Activated CD4-positive, alpha-beta T cell treated with anti-CD3 and anti-CD28 coated beads, Interleukin-2, amount 10 ng/mL, durations not matched to agents 7 days and 5 days (primary cell): ENCODE measurements around the gene MTFMT. TPM values are rescaled to one million over a fixed set of nuclear protein-coding genes. Genes with fewer than 3 reads are reported as not detected.
"Not testable (repeated sequence)": the region's sequence is repeated elsewhere in the genome, so short reads cannot be mapped to it uniquely, and the experiment has no call there.

Source experiments
- CTCF ChIA-PET: fragments of 350-600 bp; sonication (Branson Sonifier 250); formaldehyde crosslinking; loops from one replicate; lab custom pipeline; 2021; ENCODE audit warnings: antibody characterized with exemption; lab: Charles Lee
- POLR2A ChIA-PET: fragments of 350-600 bp; sonication (Branson Sonifier 250); formaldehyde crosslinking; loops from one replicate; lab custom pipeline; 2021; ENCODE audit warnings: antibody characterized with exemption; lab: Charles Lee
- DNase-seq: peaks from one replicate; pipeline ENCODE4 v3.0.0-alpha.2; 2020
- H3K27ac Mint-ChIP-seq: one replicate; pipeline ENCODE4 v1.8.0; 2021; ENCODE audit warnings: mild to moderate bottlenecking, moderate library complexity, mixed read lengths
- H3K27me3 Mint-ChIP-seq: one replicate; pipeline ENCODE4 v1.8.0; 2021; ENCODE audit warnings: mixed read lengths
- H3K36me3 Mint-ChIP-seq: one replicate; pipeline ENCODE4 v1.8.0; 2021; ENCODE audit warnings: low read depth, mixed read lengths
- H3K4me1 Mint-ChIP-seq: one replicate; pipeline ENCODE4 v1.8.0; 2021; ENCODE audit warnings: mixed read lengths
- H3K4me3 Mint-ChIP-seq: one replicate; pipeline ENCODE4 v1.8.0; 2021; ENCODE audit warnings: mild to moderate bottlenecking, moderate library complexity, mixed read lengths
- H3K9me3 Mint-ChIP-seq: one replicate; pipeline ENCODE4 v1.8.0; 2021; ENCODE audit warnings: mixed read lengths
- total RNA-seq, 2 experiments: library from RNA; stranded (reverse); gene quantifications; one replicate each; pipeline ENCODE4 v1.2.3, GENCODE V29; 2021

The MTFMT gene
- total RNA-seq = 10 to 100 TPM; 13.7 to 15.9 TPM

GRCh38 chr15:65028921-65029735, at the start of gene MTFMT:
TSS of gene MTFMT (minus strand) at chr15:65029639. CDS start at chr15:65029613, 26 bp downstream.
- Mint-ChIP-seq H3K9me3 (no peaks in the 10 kb centered on the region), H3K4me3 (peak within 1 kb of the TSS; percentile 84), H3K27ac (peak within 1 kb of the TSS; percentile 83), H3K36me3 (peaks cover 21% of the 10 kb centered on the region), H3K27me3 (peaks cover 17% of the 10 kb centered on the region), H3K4me1 (peaks cover 18% of the 10 kb centered on the region)
- DNase-seq = peak; percentile 94
- ChIA-PET CTCF (no interaction called here), POLR2A (no interaction called here)

- Mint-ChIP-seq H3K36me3 (no peaks in the 10 kb centered on the region), H3K27me3 (peaks cover 39% of the 10 kb centered on the region), H3K27ac (no peak overlapping the region), H3K4me1 (peaks cover 15% of the 10 kb centered on the region), H3K4me3 (no peak overlapping the region), H3K9me3 (no peaks in the 10 kb centered on the region)
- POLR2A ChIA-PET = no interaction called here
- peak; percentile 58 for DNase-seq
- CTCF ChIA-PET = interaction anchor here (0.5 to 2.2 kb wide), 9 partner anchors 9 to 1272 kb away, joined by 3 to 12 read pairs (median 3); no protein-coding TSS in a partner anchor
Measured at GRCh38 chr15:65077981-65078352, 48.5 kb upstream of the MTFMT start.

- peaks cover 9% of the 10 kb centered on the region for H3K4me1 Mint-ChIP-seq
- peaks cover 33% of the 10 kb centered on the region for H3K27me3 Mint-ChIP-seq
- H3K4me3 Mint-ChIP-seq = no peak overlapping the region
- no peak for DNase-seq
- H3K36me3 Mint-ChIP-seq = no peaks in the 10 kb centered on the region
- H3K27ac Mint-ChIP-seq = no peak overlapping the region
- POLR2A ChIA-PET = no interaction called here
- CTCF ChIA-PET = interaction anchor here (0.5 to 2.2 kb wide), 9 partner anchors 9 to 596 kb away, joined by 3 to 12 read pairs (median 3); partner anchors contain the start of gene RASL12
- no peaks in the 10 kb centered on the region for H3K9me3 Mint-ChIP-seq
Measured at GRCh38 chr15:65077291-65077980, 48.0 kb upstream of the MTFMT start.

- no peak for DNase-seq
- H3K27ac Mint-ChIP-seq = no peak within 1 kb of the TSS
- ChIA-PET CTCF (interaction anchor here (0.9 to 1.8 kb wide), 5 partner anchors 9 to 42 kb away, joined by 3 to 4 read pairs (median 4); partner anchors contain the start of gene RASL12), POLR2A (no interaction called here)
- peaks cover 29% of the 10 kb centered on the region for H3K27me3 Mint-ChIP-seq
- H3K4me3 Mint-ChIP-seq = no peak within 1 kb of the TSS
- H3K4me1 Mint-ChIP-seq = peaks cover 4% of the 10 kb centered on the region
- H3K36me3 Mint-ChIP-seq = no peaks in the 10 kb centered on the region
- H3K9me3 Mint-ChIP-seq = no peaks in the 10 kb centered on the region
Measured at GRCh38 chr15:65076486-65077290, 47.2 kb upstream of the MTFMT start, which contains the start of gene KBTBD13. TSS of gene KBTBD13 (plus strand) at chr15:65076746. CDS start at chr15:65076816, 70 bp downstream.

GRCh38 chr15:65075607-65076395, 46.4 kb upstream of the MTFMT start:
- H3K9me3 Mint-ChIP-seq, H3K4me1 Mint-ChIP-seq, H3K4me3 Mint-ChIP-seq, H3K36me3 Mint-ChIP-seq, POLR2A ChIA-PET, H3K27ac Mint-ChIP-seq, DNase-seq: not testable (repeated sequence)
- CTCF ChIA-PET = interaction anchor here (0.9 to 1.8 kb wide), 3 partner anchors 8 to 24 kb away, joined by 3 to 4 read pairs (median 4); partner anchors contain the start of gene RASL12
- H3K27me3 Mint-ChIP-seq = peaks cover 21% of the 10 kb centered on the region

- not testable (repeated sequence) for H3K9me3 Mint-ChIP-seq, H3K4me3 Mint-ChIP-seq, DNase-seq, H3K36me3 Mint-ChIP-seq, H3K27ac Mint-ChIP-seq, H3K4me1 Mint-ChIP-seq
- ChIA-PET POLR2A (interaction anchor here (0.5 kb wide), 1 partner anchor 44 kb away, joined by 3 read pairs; no protein-coding TSS in a partner anchor), CTCF (interaction anchor here (1.1 to 1.8 kb wide), 3 partner anchors 11 to 41 kb away, joined by 3 to 4 read pairs (median 3); no protein-coding TSS in a partner anchor)
- peaks cover 20% of the 10 kb centered on the region for H3K27me3 Mint-ChIP-seq
Measured at GRCh38 chr15:65074946-65075345, 45.5 kb upstream of the MTFMT start.

GRCh38 chr15:65072617-65073016, 43.2 kb upstream of the MTFMT start:
- ChIA-PET CTCF (interaction anchor here (1.4 kb wide), 1 partner anchor 11 kb away, joined by 3 read pairs; no protein-coding TSS in a partner anchor), POLR2A (no interaction called here)
- no peak for DNase-seq
- Mint-ChIP-seq H3K4me1 (peaks cover under 1% of the 10 kb centered on the region), H3K27me3 (peaks cover 26% of the 10 kb centered on the region), H3K36me3 (no peaks in the 10 kb centered on the region), H3K4me3 (no peak overlapping the region), H3K9me3 (no peaks in the 10 kb centered on the region), H3K27ac (no peak overlapping the region)

- Mint-ChIP-seq H3K27ac (no peak overlapping the region), H3K4me1 (peaks cover 3% of the 10 kb centered on the region), H3K4me3 (no peak overlapping the region), H3K9me3 (no peaks in the 10 kb centered on the region), H3K36me3 (no peaks in the 10 kb centered on the region), H3K27me3 (peaks cover 30% of the 10 kb centered on the region)
- ChIA-PET CTCF (interaction anchor here (1.4 kb wide), 1 partner anchor 11 kb away, joined by 3 read pairs; no protein-coding TSS in a partner anchor), POLR2A (no interaction called here)
- DNase-seq = no peak
Measured at GRCh38 chr15:65072027-65072426, 42.6 kb upstream of the MTFMT start.

GRCh38 chr15:65071381-65071811, 42.0 kb upstream of the MTFMT start:
- peaks cover 3% of the 10 kb centered on the region for H3K4me1 Mint-ChIP-seq
- no peaks in the 10 kb centered on the region for H3K36me3 Mint-ChIP-seq
- no peak for DNase-seq
- H3K27me3 Mint-ChIP-seq = peaks cover 34% of the 10 kb centered on the region
- H3K27ac Mint-ChIP-seq = no peak overlapping the region
- H3K9me3 Mint-ChIP-seq = no peaks in the 10 kb centered on the region
- POLR2A ChIA-PET = no interaction called here
- CTCF ChIA-PET = no interaction called here
- H3K4me3 Mint-ChIP-seq = no peak overlapping the region

GRCh38 chr15:65069779-65070546, 40.5 kb upstream of the MTFMT start:
- no peak for DNase-seq
- Mint-ChIP-seq H3K4me3 (no peak overlapping the region), H3K27ac (no peak overlapping the region), H3K36me3 (no peaks in the 10 kb centered on the region), H3K4me1 (peaks cover 3% of the 10 kb centered on the region), H3K27me3 (peaks cover 43% of the 10 kb centered on the region), H3K9me3 (no peaks in the 10 kb centered on the region)
- POLR2A ChIA-PET = no interaction called here
- CTCF ChIA-PET = no interaction called here

GRCh38 chr15:65069179-65069578, 39.7 kb upstream of the MTFMT start:
- no peaks in the 10 kb centered on the region for H3K9me3 Mint-ChIP-seq
- H3K27me3 Mint-ChIP-seq = peaks cover 43% of the 10 kb centered on the region
- H3K4me1 Mint-ChIP-seq = peaks cover 3% of the 10 kb centered on the region
- DNase-seq = no peak
- no peak overlapping the region for H3K27ac Mint-ChIP-seq
- H3K36me3 Mint-ChIP-seq = no peaks in the 10 kb centered on the region
- no peak overlapping the region for H3K4me3 Mint-ChIP-seq
- CTCF ChIA-PET = interaction anchor here (0.6 to 0.7 kb wide), 2 partner anchors 10 to 17 kb away, joined by 3 read pairs; no protein-coding TSS in a partner anchor
- POLR2A ChIA-PET = no interaction called here
